ELR (cell line): Measurements from ENCODE around the gene BBIP1.

Experiments used
- DNase-seq: peaks from one replicate; pipeline ENCODE4 v3.0.0-alpha.2; 2015; ENCODE audit warnings: low read depth

BBIP1 gene

GRCh38 chr10:110918643-110919348 is at the start of gene BBIP1:
TSS of gene BBIP1 (minus strand) at chr10:110919180. CDS start at chr10:110918157, 1,023 bp downstream.
- peak; percentile 100 for DNase-seq

- no peak for DNase-seq
Observed at GRCh38 chr10:110967645-110968044, 48.7 kb upstream of the BBIP1 start.

- DNase-seq = no peak
Observed at GRCh38 chr10:110967009-110967630, 48.1 kb upstream of the BBIP1 start.

- peak; percentile 16 for DNase-seq
Observed at GRCh38 chr10:110966146-110966545, 47.2 kb upstream of the BBIP1 start.

GRCh38 chr10:110965216-110965615 is 46.2 kb upstream of the BBIP1 start:
- no peak for DNase-seq

GRCh38 chr10:110964681-110965080 is 45.7 kb upstream of the BBIP1 start:
- DNase-seq = no peak

GRCh38 chr10:110963162-110963561 is 44.2 kb upstream of the BBIP1 start:
- no peak for DNase-seq

- no peak for DNase-seq
Observed at GRCh38 chr10:110962443-110962842, 43.5 kb upstream of the BBIP1 start.

- no peak for DNase-seq
Observed at GRCh38 chr10:110960333-110960712, 41.3 kb upstream of the BBIP1 start.

- DNase-seq = no peak
Observed at GRCh38 chr10:110959379-110960332, 40.7 kb upstream of the BBIP1 start.

- DNase-seq = no peak
Observed at GRCh38 chr10:110957606-110958005, 38.6 kb upstream of the BBIP1 start.

- no peak for DNase-seq
Observed at GRCh38 chr10:110951381-110951780, 32.4 kb upstream of the BBIP1 start.

GRCh38 chr10:110947061-110947595 is 28.1 kb upstream of the BBIP1 start:
- DNase-seq = peak; percentile 58

GRCh38 chr10:110946496-110946895 is 27.5 kb upstream of the BBIP1 start:
- DNase-seq = peak; percentile 19

GRCh38 chr10:110944792-110945396 is 25.9 kb upstream of the BBIP1 start:
- peak; percentile 14 for DNase-seq

- DNase-seq = no peak
Observed at GRCh38 chr10:110939419-110939818, 20.4 kb upstream of the BBIP1 start.

GRCh38 chr10:110936757-110937156 is 17.8 kb upstream of the BBIP1 start:
- no peak for DNase-seq

- no peak for DNase-seq
Observed at GRCh38 chr10:110932505-110933180, 13.7 kb upstream of the BBIP1 start.

GRCh38 chr10:110931769-110932381 is 12.9 kb upstream of the BBIP1 start:
- no peak for DNase-seq

- no peak for DNase-seq
Observed at GRCh38 chr10:110927461-110927860, 8.5 kb upstream of the BBIP1 start.
